Mononuclear cell (primary cell): ENCODE data around the gene RECQL. TPM values are rescaled to one million over a fixed set of nuclear protein-coding genes. Genes with fewer than 3 reads are reported as not detected.

Source experiments
- H3K27me3 ChIP-seq: 2 replicates; pipeline ENCODE4 v1.6.0; 2011; ENCODE audit warnings: low read length, control low read depth; ENCODE audit not compliant: insufficient read depth
- H3K4me1 ChIP-seq: 2 replicates; pipeline ENCODE4 v1.5.1; 2011; ENCODE audit warnings: mild to moderate bottlenecking, low read length, control low read depth; ENCODE audit not compliant: insufficient read depth
- H3K4me3 ChIP-seq: 2 replicates; pipeline ENCODE4 v1.5.1; 2011; ENCODE audit warnings: mild to moderate bottlenecking, low read length, moderate library complexity
- H3K9me3 ChIP-seq: 2 replicates; pipeline ENCODE4 v1.5.1; 2011; ENCODE audit warnings: low read depth, mild to moderate bottlenecking, control low read depth, low read length
- total RNA-seq: library from RNA; depleted of rRNA; stranded (reverse); fragments of >200 nt; gene quantifications from one replicate; pipeline ENCODE4 v1.2.3, GENCODE V29; 2012

The RECQL gene, protein sequence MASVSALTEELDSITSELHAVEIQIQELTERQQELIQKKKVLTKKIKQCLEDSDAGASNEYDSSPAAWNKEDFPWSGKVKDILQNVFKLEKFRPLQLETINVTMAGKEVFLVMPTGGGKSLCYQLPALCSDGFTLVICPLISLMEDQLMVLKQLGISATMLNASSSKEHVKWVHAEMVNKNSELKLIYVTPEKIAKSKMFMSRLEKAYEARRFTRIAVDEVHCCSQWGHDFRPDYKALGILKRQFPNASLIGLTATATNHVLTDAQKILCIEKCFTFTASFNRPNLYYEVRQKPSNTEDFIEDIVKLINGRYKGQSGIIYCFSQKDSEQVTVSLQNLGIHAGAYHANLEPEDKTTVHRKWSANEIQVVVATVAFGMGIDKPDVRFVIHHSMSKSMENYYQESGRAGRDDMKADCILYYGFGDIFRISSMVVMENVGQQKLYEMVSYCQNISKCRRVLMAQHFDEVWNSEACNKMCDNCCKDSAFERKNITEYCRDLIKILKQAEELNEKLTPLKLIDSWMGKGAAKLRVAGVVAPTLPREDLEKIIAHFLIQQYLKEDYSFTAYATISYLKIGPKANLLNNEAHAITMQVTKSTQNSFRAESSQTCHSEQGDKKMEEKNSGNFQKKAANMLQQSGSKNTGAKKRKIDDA
- total RNA-seq = 24.3 TPM

DNA sequence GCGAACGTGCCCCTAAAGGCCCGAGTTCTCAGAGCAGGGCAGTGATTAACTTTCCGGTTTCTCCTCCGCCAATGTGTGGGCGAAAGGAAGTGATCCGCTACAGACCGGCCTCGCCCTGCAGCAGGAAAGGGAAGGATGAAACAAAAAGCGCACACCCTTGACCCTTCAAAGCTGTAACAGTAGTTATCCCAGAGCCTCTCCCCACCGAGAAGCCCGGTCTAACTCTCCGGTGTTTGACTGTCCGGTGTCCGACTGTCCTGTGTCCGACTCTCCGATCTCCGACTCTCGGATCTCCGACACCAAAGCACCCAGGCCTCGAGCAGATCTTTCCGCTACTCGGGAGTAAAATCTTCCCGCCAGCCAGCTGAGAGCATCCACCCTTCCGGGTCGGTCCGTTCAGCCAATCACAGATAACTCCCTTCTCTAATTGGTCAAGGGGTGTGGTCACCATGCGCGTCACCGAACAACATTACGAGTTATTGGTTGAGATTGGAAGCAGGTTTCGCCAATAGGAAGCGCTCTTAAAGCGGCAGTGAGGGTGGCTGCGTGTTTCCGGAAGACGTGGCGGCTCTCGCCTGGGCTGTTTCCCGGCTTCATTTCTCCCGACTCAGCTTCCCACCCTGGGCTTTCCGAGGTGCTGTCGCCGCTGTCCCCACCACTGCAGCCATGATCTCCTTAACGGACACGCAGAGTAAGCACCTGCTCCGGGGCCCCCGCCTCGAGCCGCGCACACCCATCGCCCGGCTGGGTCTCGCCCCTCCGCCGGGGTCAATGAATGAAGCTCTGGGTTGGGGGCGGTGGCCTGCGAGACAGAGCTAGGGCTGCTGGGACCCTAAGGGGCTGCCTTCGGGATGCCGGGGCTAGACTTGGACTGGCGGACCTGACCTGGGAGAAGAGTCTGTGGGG, at the start of gene RECQL, which contains the start of gene GOLT1B:
Gene RECQL (minus strand): TSS at position 378 of the 906 bp plus-strand sequence. CDS start 2,065 bp downstream, outside the sequence.
Gene GOLT1B (plus strand): TSS at position 532 of the 906 bp plus-strand sequence. CDS start 135 bp downstream, at position 667.
- H3K4me3 ChIP-seq = peak within 1 kb of the TSS; percentile 72
- no peaks in the 10 kb centered on the region for H3K27me3 ChIP-seq
- peaks cover 36% of the 10 kb centered on the region for H3K4me1 ChIP-seq
- H3K9me3 ChIP-seq = no peaks in the 10 kb centered on the region

DNA sequence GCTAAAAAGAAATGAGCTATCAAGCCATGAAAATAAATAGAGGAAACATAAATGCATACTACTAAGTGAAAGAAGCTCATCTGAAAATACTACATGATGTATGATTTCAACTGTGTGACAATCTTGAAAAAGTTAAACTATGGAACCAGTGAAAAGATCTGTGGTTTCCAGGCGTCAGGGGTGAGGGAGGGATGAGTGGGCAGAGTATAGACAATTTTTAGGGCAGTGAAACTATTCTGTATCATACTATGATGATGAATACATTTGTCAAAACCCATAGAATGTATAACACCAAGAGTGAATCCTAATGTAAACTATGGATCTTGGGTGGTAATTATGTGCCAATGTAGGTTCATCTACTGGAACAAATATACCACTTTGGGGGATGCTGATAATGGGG, 46.0 kb upstream of the RECQL start:
- Histone ChIP-seq H3K9me3 (no peaks in the 10 kb centered on the region), H3K4me3 (no peak overlapping the region), H3K4me1 (no peaks in the 10 kb centered on the region), H3K27me3 (no peaks in the 10 kb centered on the region)

DNA sequence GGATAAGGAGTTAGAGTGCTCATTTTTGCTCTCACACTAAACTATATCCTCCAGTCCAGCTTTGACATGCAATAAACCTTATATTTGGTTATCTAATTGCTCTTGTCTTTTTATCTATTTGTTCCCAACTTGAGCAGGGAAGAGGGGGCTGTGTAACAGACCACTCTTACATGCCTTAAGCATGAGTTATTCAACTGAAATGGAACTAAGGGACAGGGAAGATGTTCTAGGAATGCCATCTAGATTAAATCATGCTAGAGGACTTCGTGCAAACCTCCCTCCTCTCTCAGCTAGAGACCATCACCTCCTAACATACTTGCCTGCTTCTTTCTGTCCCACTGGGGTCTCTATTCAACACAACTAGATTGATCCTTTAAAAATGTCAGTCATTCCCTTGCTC, 45.3 kb upstream of the RECQL start:
- no peaks in the 10 kb centered on the region for H3K27me3 ChIP-seq
- H3K4me1 ChIP-seq = no peaks in the 10 kb centered on the region
- H3K9me3 ChIP-seq = no peaks in the 10 kb centered on the region
- H3K4me3 ChIP-seq = no peak overlapping the region

DNA sequence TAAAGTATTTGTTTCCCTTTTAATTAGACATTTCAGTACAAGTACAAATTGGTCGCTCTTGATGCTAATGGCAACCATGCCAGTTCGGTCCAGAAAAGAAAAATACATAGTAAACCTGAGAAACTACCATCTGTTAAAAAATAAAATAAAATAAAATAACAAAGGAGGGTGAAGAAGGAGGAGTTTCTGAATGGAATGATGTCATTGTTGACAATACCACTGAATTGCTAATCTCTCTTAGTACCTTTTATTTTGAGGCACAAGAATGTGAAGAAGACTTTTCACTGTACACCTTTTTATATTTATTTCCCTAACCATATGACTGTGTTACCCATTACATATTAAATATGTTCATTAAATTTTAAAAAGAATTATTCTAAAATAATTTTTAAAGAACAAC, 44.1 kb upstream of the RECQL start:
- Histone ChIP-seq H3K4me1 (no peaks in the 10 kb centered on the region), H3K4me3 (no peak overlapping the region), H3K27me3 (no peaks in the 10 kb centered on the region), H3K9me3 (no peaks in the 10 kb centered on the region)

DNA sequence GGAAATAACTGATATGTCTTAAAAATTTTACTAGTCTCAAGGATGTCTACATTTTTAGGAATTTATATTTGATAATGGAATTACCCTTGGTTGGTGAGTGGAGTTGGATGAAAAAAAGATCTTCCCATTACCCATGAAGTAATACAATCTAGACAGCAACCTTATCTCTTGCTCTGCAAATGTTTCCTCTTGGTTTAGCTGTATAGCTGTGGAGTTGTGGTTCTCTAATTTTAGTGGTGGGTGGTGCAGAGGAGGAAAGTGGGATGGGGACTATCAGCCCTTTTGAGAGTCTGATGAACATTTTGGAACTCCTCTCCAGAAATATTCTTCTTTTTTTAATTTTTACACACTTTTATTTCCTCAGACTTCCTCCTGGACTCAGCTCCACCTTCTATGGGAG, 41.7 kb upstream of the RECQL start:
- Histone ChIP-seq H3K4me3 (no peak overlapping the region), H3K4me1 (no peaks in the 10 kb centered on the region), H3K9me3 (no peaks in the 10 kb centered on the region), H3K27me3 (no peaks in the 10 kb centered on the region)

DNA sequence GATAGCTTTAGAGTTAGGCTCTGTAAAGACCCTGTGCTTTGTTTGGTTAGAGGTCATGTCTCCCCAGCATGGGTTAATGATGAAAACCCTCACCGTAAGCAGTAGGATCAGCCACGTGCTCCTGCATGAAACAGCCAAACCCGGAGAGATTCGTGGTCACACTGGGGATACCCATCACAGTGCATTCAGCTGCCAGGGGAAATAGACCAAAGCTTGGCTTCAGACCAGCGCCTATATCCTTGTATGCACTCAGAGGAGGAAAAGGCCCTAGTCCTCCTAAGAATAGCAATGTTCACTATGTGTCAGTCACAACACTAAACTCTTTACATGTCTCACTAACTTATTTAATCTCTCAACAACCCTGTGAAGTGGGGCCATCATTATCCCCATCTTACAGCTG, 41.0 kb upstream of the RECQL start:
- H3K9me3 ChIP-seq = no peaks in the 10 kb centered on the region
- no peaks in the 10 kb centered on the region for H3K4me1 ChIP-seq
- no peaks in the 10 kb centered on the region for H3K27me3 ChIP-seq
- H3K4me3 ChIP-seq = no peak overlapping the region

DNA sequence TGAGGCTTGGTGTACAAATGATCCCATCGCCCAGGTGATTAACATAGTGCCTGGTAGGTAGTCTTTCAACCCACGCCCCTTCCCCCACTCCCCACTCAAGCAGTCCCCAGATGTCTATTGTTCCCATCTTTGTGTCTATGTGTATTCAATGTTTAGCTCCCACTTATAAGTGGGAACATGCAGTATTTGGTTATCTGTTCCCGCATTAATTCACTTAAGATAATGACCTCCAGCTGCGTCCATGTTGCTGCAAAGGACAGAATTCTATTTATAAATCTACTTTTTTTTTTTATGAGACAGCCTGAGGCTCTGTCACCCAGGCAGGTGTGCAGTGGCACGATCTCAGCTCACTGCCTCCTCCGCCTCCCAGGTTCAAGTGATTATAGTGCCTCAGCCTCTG, 40.3 kb upstream of the RECQL start:
- Histone ChIP-seq H3K27me3 (no peaks in the 10 kb centered on the region), H3K4me1 (no peaks in the 10 kb centered on the region), H3K9me3 (no peaks in the 10 kb centered on the region), H3K4me3 (no peak overlapping the region)

DNA sequence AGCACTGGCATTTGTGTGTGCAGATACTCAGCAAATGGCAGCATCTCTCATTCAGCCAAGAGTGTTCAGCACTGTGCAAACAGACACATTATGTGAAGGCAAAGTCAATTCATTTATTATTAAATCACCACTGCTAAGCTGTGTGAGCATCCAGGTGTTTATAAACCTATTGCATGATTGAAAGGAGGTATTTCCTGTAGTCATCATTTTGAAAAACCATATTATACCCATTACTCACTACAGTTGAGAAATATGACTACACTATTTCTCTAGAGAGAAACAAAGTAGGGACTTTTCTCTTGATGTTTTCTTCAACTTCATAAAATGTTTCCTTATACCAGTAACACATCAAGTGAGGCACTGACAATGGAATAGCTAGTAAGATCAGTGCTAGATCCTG, 38.4 kb upstream of the RECQL start:
- Histone ChIP-seq H3K4me3 (no peak overlapping the region), H3K4me1 (no peaks in the 10 kb centered on the region), H3K9me3 (no peaks in the 10 kb centered on the region), H3K27me3 (no peaks in the 10 kb centered on the region)

DNA sequence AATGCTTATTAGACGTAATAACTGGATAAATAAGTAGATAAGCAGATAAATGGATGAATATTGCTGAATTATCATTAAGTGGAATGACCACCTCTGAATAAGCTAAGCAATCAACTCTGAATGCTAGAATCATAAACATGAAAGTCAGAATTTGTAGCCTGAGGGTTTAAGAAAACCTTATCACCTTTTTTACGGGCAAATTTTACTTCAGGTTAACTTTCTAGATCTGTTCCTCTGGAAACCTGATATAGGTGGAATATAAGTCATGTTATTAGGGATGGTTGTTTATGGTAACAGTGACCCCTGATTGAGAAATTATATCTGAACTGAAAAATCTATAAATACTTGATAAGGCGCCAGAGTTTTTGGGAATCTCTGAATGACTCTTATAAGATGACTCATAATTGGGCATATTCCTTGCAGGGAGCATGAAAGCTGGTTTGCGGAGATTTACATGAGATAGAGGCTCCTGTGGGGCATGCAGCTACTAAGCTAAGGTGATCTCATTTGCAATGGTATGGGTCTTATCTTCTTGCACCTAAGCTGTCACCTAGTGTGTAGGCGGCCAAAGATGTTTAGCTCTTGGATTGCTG, 36.7 kb upstream of the RECQL start:
- H3K4me1 ChIP-seq = no peaks in the 10 kb centered on the region
- H3K4me3 ChIP-seq = no peak overlapping the region
- H3K27me3 ChIP-seq = no peaks in the 10 kb centered on the region
- no peaks in the 10 kb centered on the region for H3K9me3 ChIP-seq

DNA sequence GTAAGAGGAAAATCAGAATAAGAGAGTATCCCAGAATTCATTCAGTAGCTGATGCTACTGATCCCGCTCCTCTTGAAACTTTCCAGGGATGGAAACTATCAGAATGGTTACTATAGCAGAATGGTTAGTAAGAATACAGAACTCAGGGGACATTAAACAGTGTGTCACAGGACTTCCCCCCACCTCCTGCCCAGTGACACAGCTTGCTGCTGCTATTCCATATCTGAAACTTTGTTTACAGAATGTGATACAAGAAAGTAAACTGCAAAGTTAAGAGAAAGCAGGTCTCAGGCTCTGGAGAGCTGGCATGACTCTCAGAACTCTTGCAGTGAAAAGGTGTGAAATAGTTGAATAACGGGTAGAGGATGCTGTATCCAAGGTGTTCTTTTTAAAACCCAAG, 28.0 kb upstream of the RECQL start:
- Histone ChIP-seq H3K4me1 (peaks cover 11% of the 10 kb centered on the region), H3K4me3 (no peak overlapping the region), H3K9me3 (no peaks in the 10 kb centered on the region), H3K27me3 (peaks cover 67% of the 10 kb centered on the region)

DNA sequence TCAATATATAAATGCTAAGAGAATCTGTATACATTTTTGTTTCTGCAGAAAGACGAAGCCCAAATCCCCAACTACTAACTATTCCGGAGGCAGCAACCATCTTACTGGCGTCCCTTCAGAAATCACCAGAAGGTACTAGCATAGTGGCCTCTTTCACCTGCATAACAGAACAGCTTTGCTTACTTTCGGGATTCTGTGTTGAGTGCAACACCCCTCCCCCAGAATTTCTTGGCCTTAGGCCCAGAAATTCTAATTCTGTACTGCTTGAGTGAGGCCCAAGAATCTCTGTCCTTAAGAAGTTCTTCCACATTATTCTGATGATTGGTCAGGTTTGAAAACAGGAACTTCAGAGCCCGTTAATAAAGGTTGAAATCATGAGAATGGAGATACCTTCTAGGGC, 27.5 kb upstream of the RECQL start:
- Histone ChIP-seq H3K27me3 (peaks cover 67% of the 10 kb centered on the region), H3K4me1 (peaks cover 11% of the 10 kb centered on the region), H3K4me3 (no peak overlapping the region), H3K9me3 (no peaks in the 10 kb centered on the region)

DNA sequence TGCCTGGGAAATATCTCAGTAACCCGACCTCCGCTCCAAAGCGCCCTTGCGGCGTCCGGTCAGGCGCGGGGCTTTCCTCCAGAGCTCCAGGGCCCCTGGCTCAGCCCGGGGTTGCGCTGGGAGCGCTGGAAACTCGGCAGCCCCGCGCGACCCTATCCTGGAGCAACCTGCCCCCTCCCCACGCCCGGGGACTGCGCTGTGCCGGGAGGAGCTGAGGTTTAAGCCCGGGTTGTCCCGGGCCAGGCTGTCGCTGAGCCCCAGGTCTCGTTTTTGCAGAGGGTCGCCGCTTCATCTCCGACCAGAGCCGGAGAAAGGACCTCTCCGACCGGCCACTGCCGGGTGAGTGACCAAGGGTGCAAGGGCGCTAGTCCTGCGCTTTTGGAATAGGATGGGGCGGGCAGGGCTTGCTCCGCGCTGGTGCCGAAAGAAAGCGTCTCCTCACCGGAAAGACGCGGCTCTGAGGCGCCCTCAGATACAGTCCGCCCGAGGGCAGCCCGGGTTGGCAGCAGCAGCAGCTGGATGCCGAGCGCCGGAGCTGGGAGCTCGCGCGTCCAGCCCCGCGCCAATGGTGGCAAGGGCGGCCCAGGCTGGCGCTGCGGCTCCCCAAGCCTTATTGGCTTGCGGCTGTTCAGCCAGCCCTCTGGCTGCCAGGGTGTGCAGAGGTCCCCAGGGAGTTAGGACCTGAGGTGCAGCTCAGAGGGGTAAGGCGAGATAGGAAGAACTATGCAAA, 26.2 kb upstream of the RECQL start:
- Histone ChIP-seq H3K9me3 (no peaks in the 10 kb centered on the region), H3K4me1 (peaks cover 11% of the 10 kb centered on the region), H3K27me3 (peaks cover 67% of the 10 kb centered on the region), H3K4me3 (peak overlapping the region; percentile 33)

DNA sequence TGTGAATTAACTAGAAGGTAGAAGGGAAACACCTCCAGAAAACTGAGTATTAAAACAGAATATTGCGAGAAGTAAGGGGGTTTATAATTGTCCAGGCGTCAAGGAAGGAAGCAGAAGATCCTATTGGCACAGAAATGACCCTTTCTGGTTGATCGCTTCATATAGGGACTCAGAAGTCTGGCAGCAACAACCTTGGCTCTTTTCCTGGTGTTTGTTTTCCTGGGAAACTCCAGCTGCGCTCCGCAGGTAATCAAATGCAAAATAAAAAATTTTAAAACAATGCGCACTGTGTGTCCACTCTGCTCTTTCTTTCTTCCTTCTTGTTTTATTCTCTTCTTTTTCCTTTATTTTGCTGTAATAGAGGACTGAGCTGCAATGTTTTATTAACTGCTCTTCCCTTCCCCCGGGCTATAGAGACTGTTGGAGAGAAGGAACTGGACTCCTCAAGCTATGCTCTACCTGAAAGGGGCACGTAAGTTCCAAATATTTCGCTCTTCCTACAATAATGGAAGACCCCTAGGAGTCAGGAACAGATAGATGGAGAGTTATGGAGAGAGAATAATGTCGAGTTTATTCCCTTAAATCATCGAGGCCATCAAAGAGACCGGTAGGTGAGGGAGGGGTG, 25.4 kb upstream of the RECQL start:
- no peaks in the 10 kb centered on the region for H3K9me3 ChIP-seq
- no peak overlapping the region for H3K4me3 ChIP-seq
- H3K4me1 ChIP-seq = peaks cover 11% of the 10 kb centered on the region
- peaks cover 63% of the 10 kb centered on the region for H3K27me3 ChIP-seq

DNA sequence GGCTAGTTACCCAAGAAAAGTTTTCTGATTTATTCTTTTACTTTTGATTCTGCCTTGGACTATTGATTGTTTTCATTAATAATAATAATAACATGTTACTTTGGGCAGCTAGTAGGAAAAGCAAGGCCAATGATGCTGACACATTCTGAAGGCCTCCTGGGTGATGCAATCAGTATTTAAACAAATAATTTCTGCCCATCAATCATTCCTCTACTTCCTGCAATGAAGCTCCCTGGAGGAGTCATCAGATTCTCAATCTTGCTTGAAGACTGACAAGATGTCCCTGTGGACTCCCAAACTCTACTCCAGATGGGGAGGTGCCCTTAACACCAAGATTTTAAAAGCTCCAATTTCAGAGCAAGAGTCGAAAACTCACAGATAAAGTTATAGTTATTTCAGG, 24.6 kb upstream of the RECQL start, which contains the start of gene SPX:
Gene SPX (plus strand): TSS at position 244 of the 400 bp plus-strand sequence. CDS start 177 bp downstream, outside the sequence.
- peaks cover 56% of the 10 kb centered on the region for H3K27me3 ChIP-seq
- no peak within 1 kb of the TSS for H3K4me3 ChIP-seq
- no peaks in the 10 kb centered on the region for H3K9me3 ChIP-seq
- H3K4me1 ChIP-seq = peaks cover 11% of the 10 kb centered on the region
